Measurements from ENCODE around the gene ADSL. TPM values are rescaled to one million over a fixed set of nuclear protein-coding genes. Genes with fewer than 3 reads are reported as not detected.

The ADSL gene
- total RNA-seq, 1 experiment from 2014 or later, result 126 TPM

- H3K4me1 ChIP-seq (ENCODE audit: control insufficient read depth in 1 of 2, insufficient read depth in 2 of 2, low read length in 2 of 2), result no peaks in the 10 kb centered on the region
- no peak overlapping the region for H3K9ac ChIP-seq (ENCODE audit: low read length)
- H3K9me3 ChIP-seq (ENCODE audit: control insufficient read depth in 1 of 2, insufficient read depth in 1 of 2, low read depth in 1 of 2, low read length in 2 of 2), result no peaks in the 10 kb centered on the region
- ChIA-PET RAD21 (ENCODE audit: low non-redundant PET in 1 of 2, low total read pairs in 2 of 2, uncharacterized antibody in 2 of 2, unreplicated experiment in 2 of 2) (no interaction called here), POLR2A (no interaction called here), CTCF (no interaction called here)
- no peak overlapping the region for H2AFZ ChIP-seq (ENCODE audit: low read depth, low read length, poor library complexity, severe bottlenecking)
- H3K27ac ChIP-seq (ENCODE audit: low read depth, low read length), result no peak overlapping the region
- H3K4me3 ChIP-seq (replicated peaks in 1 of 2; ENCODE audit: low read depth in 1 of 2, low read length in 2 of 2), result no peak overlapping the region
- ATAC-seq, result no peak
- H4K20me1 ChIP-seq (ENCODE audit: insufficient read depth), result no peaks in the 10 kb centered on the region
- intact Hi-C loops (cut with micrococcal nuclease), result loop anchor here (10.0 kb wide), 1 partner anchor 334 kb away; no protein-coding TSS in a partner anchor
- peaks cover 0 to 4% of the 10 kb centered on the region in 2 experiments; a peak in 1 of 4 replicates for H3K36me3 ChIP-seq (ENCODE audit: control insufficient read depth in 1 of 2, insufficient read depth in 2 of 2, low read length in 2 of 2)
- TF ChIP-seq ZNF274 (IDR thresholded peaks at IDR 0.05; ENCODE audit: low read depth, low read length), result no peak
- TF ChIP-seq ATF3 (IDR thresholded peaks at IDR 0.05), result no peak
- no peak for TF ChIP-seq EGR1 (IDR thresholded peaks at IDR 0.05; ENCODE audit: low read depth)
- no peak for TF ChIP-seq RAD21 (IDR thresholded peaks at IDR 0.05; ENCODE audit: low read depth)
- TF ChIP-seq, protein P1, sequence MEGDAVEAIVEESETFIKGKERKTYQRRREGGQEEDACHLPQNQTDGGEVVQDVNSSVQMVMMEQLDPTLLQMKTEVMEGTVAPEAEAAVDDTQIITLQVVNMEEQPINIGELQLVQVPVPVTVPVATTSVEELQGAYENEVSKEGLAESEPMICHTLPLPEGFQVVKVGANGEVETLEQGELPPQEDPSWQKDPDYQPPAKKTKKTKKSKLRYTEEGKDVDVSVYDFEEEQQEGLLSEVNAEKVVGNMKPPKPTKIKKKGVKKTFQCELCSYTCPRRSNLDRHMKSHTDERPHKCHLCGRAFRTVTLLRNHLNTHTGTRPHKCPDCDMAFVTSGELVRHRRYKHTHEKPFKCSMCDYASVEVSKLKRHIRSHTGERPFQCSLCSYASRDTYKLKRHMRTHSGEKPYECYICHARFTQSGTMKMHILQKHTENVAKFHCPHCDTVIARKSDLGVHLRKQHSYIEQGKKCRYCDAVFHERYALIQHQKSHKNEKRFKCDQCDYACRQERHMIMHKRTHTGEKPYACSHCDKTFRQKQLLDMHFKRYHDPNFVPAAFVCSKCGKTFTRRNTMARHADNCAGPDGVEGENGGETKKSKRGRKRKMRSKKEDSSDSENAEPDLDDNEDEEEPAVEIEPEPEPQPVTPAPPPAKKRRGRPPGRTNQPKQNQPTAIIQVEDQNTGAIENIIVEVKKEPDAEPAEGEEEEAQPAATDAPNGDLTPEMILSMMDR (IDR thresholded peaks at IDR 0.05 in 2 of 3, conservative IDR thresholded peaks at IDR 0.05 in 1 of 3; ENCODE audit: borderline replicate concordance in 1 of 3, insufficient read depth in 1 of 3, low read depth in 2 of 3, low read length in 2 of 3), result no peak
- H3K27me3 ChIP-seq (ENCODE audit: insufficient read depth, low read length), result no peaks in the 10 kb centered on the region
- H3K4me2 ChIP-seq (ENCODE audit: low read length), result no peak overlapping the region
- BruUV-seq (replicated peaks), result no TSS peak
- no peak for DNase-seq (ENCODE audit: low read depth, low spot score)
- H3K9me2 ChIP-seq (ENCODE audit: insufficient read depth), result no peaks in the 10 kb centered on the region
- no peaks in the 10 kb centered on the region for H3K79me2 ChIP-seq (ENCODE audit: insufficient read depth, low read length)
Observed at GRCh38 chr22:40430991-40431390, 84.7 kb downstream of the ADSL start.

- CTCF ChIA-PET, result no interaction called here
- intact Hi-C loops (cut with micrococcal nuclease), result loop anchor here (10.0 kb wide), 1 partner anchor 333 kb away; no protein-coding TSS in a partner anchor
- TF ChIP-seq REST (IDR thresholded peaks at IDR 0.05; ENCODE audit: low read depth) (no peak), ZNF274 (IDR thresholded peaks at IDR 0.05; ENCODE audit: low read depth, low read length) (no peak), ATF3 (IDR thresholded peaks at IDR 0.05) (no peak), ELF1 (IDR thresholded peaks at IDR 0.05; ENCODE audit: borderline replicate concordance, low read depth) (no peak), SIN3A (IDR thresholded peaks at IDR 0.05; ENCODE audit: low read depth) (no peak), TCF7L2 (IDR thresholded peaks at IDR 0.05; ENCODE audit: borderline replicate concordance, extremely low read depth, insufficient read depth, insufficient read length) (no peak), EGR1 (IDR thresholded peaks at IDR 0.05; ENCODE audit: low read depth) (no peak)
- TF ChIP-seq, protein P1 (IDR thresholded peaks at IDR 0.05 in 2 of 3, conservative IDR thresholded peaks at IDR 0.05 in 1 of 3; ENCODE audit: borderline replicate concordance in 1 of 3, insufficient read depth in 1 of 3, low read depth in 2 of 3, low read length in 2 of 3), result no peak
Observed at GRCh38 chr22:40432157-40432556, 85.9 kb downstream of the ADSL start.

More at GRCh38 chr22:40432157-40432556, 85.9 kb downstream of the ADSL start:
- DNase-seq (ENCODE audit: low read depth, low spot score), result no peak
- H3K27me3 ChIP-seq (ENCODE audit: insufficient read depth, low read length), result no peaks in the 10 kb centered on the region
- H3K27ac ChIP-seq (ENCODE audit: low read depth, low read length), result no peak overlapping the region
- no peak overlapping the region for H3K4me2 ChIP-seq (ENCODE audit: low read length)
- BruUV-seq (replicated peaks), result no TSS peak
- H2AFZ ChIP-seq (ENCODE audit: low read depth, low read length, poor library complexity, severe bottlenecking), result no peak overlapping the region
- ChIA-PET RAD21 (ENCODE audit: low non-redundant PET in 1 of 2, low total read pairs in 2 of 2, uncharacterized antibody in 2 of 2, unreplicated experiment in 2 of 2) (no interaction called here), POLR2A (no interaction called here)
- peaks cover 0 to 2% of the 10 kb centered on the region in 2 experiments; a peak in 1 of 4 replicates for H3K4me1 ChIP-seq (ENCODE audit: control insufficient read depth in 1 of 2, insufficient read depth in 2 of 2, low read length in 2 of 2)
- no peaks in the 10 kb centered on the region for H4K20me1 ChIP-seq (ENCODE audit: insufficient read depth)
- H3K4me3 ChIP-seq (replicated peaks in 1 of 2; ENCODE audit: low read depth in 1 of 2, low read length in 2 of 2), result no peak overlapping the region
- 0 out of 2 replicates have a peak, but pooled peaks cover 3% of the 10 kb centered on the region for H3K79me2 ChIP-seq (ENCODE audit: insufficient read depth, low read length)
- no peak for ATAC-seq
- peaks cover 0 to 4% of the 10 kb centered on the region in 2 experiments; a peak in 1 of 4 replicates for H3K36me3 ChIP-seq (ENCODE audit: control insufficient read depth in 1 of 2, insufficient read depth in 2 of 2, low read length in 2 of 2)
- H3K9me3 ChIP-seq (ENCODE audit: control insufficient read depth in 1 of 2, insufficient read depth in 1 of 2, low read depth in 1 of 2, low read length in 2 of 2), result no peaks in the 10 kb centered on the region
- H3K9ac ChIP-seq (ENCODE audit: low read length), result no peak overlapping the region
- no peaks in the 10 kb centered on the region for H3K9me2 ChIP-seq (ENCODE audit: insufficient read depth)

Measured in HCT116 (cell line).